SK-N-MC (cell line): ENCODE results near the gene PHKB.

ENCODE experiments used
- EZH2 ChIP-seq: fragments of 200-600 bp; sonication (generic); IDR thresholded peaks from one replicate; pipeline ENCODE4 v1.6.1; 2017; ENCODE audit warnings: antibody characterized with exemption
- POLR2AphosphoS5 ChIP-seq: IDR thresholded peaks from 2 replicates; pipeline ENCODE4 v1.6.1; 2012; ENCODE audit warnings: mild to moderate bottlenecking, low read depth, low read length, borderline replicate concordance

GRCh38 chr16:47713225-47713595 lies 252.1 kb downstream of the PHKB start:
- no peak for TF ChIP-seq EZH2
- no peak for TF ChIP-seq POLR2AphosphoS5
